OCI-LY7 (cell line): Measurements from ENCODE around the gene OR2Z1.

Experiments
- CTCF ChIP-seq: fragments of 200-600 bp; sonication (generic); conservative IDR thresholded peaks from 2 replicates; pipeline ENCODE4 v1.5.1; 2014; ENCODE audit warnings: mild to moderate bottlenecking, antibody characterized with exemption, low read length, moderate library complexity, mixed read lengths
- EZH2phosphoT487 ChIP-seq: fragments of 200-600 bp; sonication (generic); IDR thresholded peaks from 2 replicates; pipeline ENCODE4 v1.6.1; 2018; ENCODE audit warnings: low read depth, borderline replicate concordance, mild to moderate bottlenecking, mixed run types, antibody characterized with exemption, low read length, moderate library complexity, mixed read lengths

DNA sequence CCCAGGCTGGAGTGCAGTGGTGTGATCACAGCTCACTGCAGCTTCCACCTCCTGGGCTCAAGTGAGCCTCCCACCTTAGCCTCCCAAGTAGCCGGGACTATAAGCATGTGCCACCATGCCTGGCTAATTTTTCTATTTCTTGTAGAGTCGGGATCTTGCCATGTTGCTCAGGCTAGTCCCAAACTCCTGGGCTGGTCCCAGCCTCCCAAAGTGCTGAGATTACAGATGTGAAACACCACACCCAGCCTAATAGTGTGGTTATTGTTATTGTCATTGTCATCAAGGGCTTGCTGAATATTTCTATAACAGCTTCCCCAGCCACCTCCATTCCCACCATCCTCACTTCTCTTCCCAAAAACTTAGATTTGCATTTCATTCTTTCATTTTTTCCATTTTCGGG, 2.8 kb downstream of the OR2Z1 start:
- no peak for TF ChIP-seq CTCF
- no peak for TF ChIP-seq EZH2phosphoT487
